ENCODE measurements around the gene KHDC3L.

Gene KHDC3L

DNA sequence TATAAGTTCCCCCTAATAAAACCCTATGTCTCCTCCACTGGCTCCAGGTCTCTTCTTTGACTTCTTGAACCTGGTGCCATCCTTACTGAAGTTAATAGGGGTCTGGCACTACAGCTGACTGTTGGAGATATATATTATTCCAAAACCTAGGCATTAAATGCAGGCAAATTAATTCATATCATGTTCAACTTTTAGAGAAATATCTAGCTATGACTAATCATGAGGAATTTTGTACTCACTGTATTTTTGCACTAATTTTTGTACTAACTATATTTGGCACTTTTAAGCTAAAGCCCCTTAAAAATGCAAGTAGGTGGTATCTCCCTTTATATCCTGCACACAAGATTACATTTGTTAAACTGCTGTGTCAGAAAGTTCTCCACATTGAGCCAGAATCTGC lies 19.3 kb upstream of the KHDC3L start:
- peaks cover 0 to 1% of the 10 kb centered on the region in 2 donors for H3K27me3 ChIP-seq (ENCODE audit: control insufficient read depth in 2 of 2, insufficient read depth in 2 of 2, low read length in 2 of 2)
- H3K27ac ChIP-seq (ENCODE audit: low read depth in 2 of 2, low read length in 2 of 2), result no peak overlapping the region
- no peaks in the 10 kb centered on the region for H3K36me3 ChIP-seq (ENCODE audit: control insufficient read depth in 2 of 2, insufficient read depth in 2 of 2, low read length in 2 of 2)
- no peaks in the 10 kb centered on the region for H3K9me3 ChIP-seq (ENCODE audit: control insufficient read depth in 2 of 2, low read length in 2 of 2)
- H3K9ac ChIP-seq (ENCODE audit: low read depth in 1 of 2, low read length in 2 of 2), result no peak overlapping the region
- no peaks in the 10 kb centered on the region for H3K4me1 ChIP-seq (ENCODE audit: control insufficient read depth in 2 of 2, insufficient read depth in 2 of 2, low read length in 2 of 2)
- H3K4me3 ChIP-seq (ENCODE audit: low read length in 2 of 2), result no peak overlapping the region

DNA sequence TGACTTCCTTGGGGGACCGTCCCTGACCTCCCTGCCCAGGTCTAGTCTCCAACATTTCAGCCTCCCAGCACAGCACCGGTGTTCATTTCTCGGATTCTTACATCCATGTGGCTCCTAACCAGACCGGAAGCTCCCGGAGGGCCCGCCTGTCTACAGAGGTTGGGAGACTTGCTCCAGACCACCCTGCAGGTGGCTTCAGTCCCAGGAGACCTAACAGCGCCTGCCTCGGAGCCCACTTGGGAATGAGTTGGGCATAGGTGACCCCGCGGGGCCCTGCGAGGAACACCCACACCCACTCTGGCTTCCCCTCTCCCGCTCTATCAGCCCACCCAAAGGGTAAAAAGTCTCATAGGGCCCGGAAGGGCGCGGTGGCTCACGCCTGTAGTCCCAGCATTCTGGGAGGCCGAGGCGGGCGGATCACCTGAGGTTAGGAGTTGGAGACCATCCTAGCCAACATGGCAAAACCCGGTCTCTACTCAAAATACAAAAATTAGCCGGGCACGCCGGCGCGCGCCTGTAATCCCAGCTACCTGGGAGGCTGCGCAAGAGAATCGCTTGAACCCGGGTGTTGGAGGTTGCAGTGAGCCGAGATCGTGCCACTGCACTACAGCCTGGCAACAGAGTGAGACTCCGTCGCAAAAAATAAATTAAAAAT lies 13.8 kb upstream of the KHDC3L start:
- no peak overlapping the region for H3K9ac ChIP-seq (ENCODE audit: low read depth in 1 of 2, low read length in 2 of 2)
- no peaks in the 10 kb centered on the region for H3K9me3 ChIP-seq (ENCODE audit: control insufficient read depth in 2 of 2, low read length in 2 of 2)
- peaks cover 4 to 6% of the 10 kb centered on the region in 2 donors for H3K27me3 ChIP-seq (ENCODE audit: control insufficient read depth in 2 of 2, insufficient read depth in 2 of 2, low read length in 2 of 2)
- H3K4me1 ChIP-seq (ENCODE audit: control insufficient read depth in 2 of 2, insufficient read depth in 2 of 2, low read length in 2 of 2), result no peaks in the 10 kb centered on the region
- H3K27ac ChIP-seq (ENCODE audit: low read depth in 2 of 2, low read length in 2 of 2), result no peak overlapping the region
- no peaks in the 10 kb centered on the region for H3K36me3 ChIP-seq (ENCODE audit: control insufficient read depth in 2 of 2, insufficient read depth in 2 of 2, low read length in 2 of 2)
- H3K4me3 ChIP-seq (ENCODE audit: low read length in 2 of 2), result no peak overlapping the region

DNA sequence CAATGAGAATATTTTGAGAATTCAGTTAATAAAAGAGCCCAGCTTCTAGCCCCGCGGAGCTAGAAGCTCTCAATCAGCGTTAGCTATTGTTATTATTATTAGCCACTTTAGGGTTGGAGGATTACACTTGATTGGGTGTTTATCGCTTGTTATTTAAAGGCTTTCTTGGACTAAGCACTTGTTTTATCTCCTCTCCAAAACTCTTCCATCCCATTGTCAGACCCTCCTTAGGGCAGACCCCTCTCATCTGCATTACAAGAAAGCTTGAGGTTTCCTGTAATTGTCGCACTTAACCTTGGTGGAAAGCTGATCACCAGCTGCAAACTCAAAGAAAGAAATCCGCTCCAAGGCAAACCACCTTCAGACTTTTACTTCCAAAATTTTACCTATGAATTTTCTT lies 13.1 kb upstream of the KHDC3L start:
- Histone ChIP-seq H3K4me1 (ENCODE audit: control insufficient read depth in 2 of 2, insufficient read depth in 2 of 2, low read length in 2 of 2) (no peaks in the 10 kb centered on the region), H3K36me3 (ENCODE audit: control insufficient read depth in 2 of 2, insufficient read depth in 2 of 2, low read length in 2 of 2) (no peaks in the 10 kb centered on the region), H3K4me3 (ENCODE audit: low read length in 2 of 2) (no peak overlapping the region), H3K9ac (ENCODE audit: low read depth in 1 of 2, low read length in 2 of 2) (no peak overlapping the region), H3K27ac (ENCODE audit: low read depth in 2 of 2, low read length in 2 of 2) (no peak overlapping the region), H3K9me3 (ENCODE audit: control insufficient read depth in 2 of 2, low read length in 2 of 2) (no peaks in the 10 kb centered on the region), H3K27me3 (ENCODE audit: control insufficient read depth in 2 of 2, insufficient read depth in 2 of 2, low read length in 2 of 2) (peaks cover 4 to 6% of the 10 kb centered on the region in 2 donors)

DNA sequence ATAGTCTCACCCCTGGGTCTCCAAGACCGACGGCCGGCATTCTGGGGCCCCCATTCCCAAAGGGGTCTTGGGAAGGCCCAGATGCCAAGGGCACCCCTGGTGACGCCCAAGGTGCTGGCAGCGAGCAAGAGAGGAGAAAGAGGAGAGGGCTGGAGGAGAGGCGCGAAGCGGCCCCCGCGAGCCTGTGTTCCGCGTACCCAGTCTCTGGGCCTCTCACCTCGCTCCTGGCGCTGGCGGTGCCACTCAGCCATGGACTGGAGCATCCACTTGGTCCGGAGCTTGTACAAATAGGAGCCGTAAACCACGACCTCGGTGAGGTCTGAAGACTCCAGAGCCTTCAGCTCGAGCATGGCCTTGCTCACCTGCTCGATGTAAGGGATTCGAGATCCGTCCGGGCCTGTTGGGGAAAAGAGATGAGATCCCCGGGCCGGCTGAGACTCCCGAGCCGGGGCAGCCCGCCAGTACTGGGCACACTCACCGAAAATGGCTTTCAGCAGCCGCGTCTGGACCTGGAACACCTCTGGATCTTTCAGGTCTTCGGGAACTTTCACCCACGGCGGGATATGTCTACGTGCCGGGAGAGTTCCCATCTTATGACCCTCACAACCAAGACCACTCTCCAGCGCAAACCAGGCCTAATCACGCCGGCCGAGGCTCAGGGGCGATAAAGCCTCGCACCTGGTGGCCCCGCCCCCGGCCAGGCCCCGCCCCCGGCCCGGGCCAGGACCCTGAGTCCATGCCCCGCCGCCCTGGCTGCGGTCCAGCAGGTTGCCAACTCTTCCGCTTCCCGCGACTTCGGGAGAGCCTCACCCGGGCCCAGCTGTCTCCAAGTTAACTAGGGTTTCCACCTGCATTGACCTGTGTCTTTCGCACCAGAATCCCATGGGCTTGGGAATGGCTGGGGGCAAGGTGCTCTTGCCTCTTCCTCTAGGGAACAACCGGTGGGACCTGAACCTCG lies 8.5 kb upstream of the KHDC3L start, which contains the start of gene DPPA5:
DPPA5 (minus strand) TSS at position 641 of the 958 bp plus-strand sequence; CDS start at position 590, 51 bp downstream.
- H3K9me3 ChIP-seq (ENCODE audit: control insufficient read depth in 2 of 2, low read length in 2 of 2), result no peaks in the 10 kb centered on the region
- no peak within 1 kb of the TSS for H3K4me3 ChIP-seq (ENCODE audit: low read length in 2 of 2)
- no peak within 1 kb of the TSS for H3K9ac ChIP-seq (ENCODE audit: low read depth in 1 of 2, low read length in 2 of 2)
- no peak within 1 kb of the TSS for H3K27ac ChIP-seq (ENCODE audit: low read depth in 2 of 2, low read length in 2 of 2)
- H3K27me3 ChIP-seq (ENCODE audit: control insufficient read depth in 2 of 2, insufficient read depth in 2 of 2, low read length in 2 of 2), result peaks cover 0 to 3% of the 10 kb centered on the region in 2 donors
- no peaks in the 10 kb centered on the region for H3K4me1 ChIP-seq (ENCODE audit: control insufficient read depth in 2 of 2, insufficient read depth in 2 of 2, low read length in 2 of 2)
- H3K36me3 ChIP-seq (ENCODE audit: control insufficient read depth in 2 of 2, insufficient read depth in 2 of 2, low read length in 2 of 2), result no peaks in the 10 kb centered on the region

DNA sequence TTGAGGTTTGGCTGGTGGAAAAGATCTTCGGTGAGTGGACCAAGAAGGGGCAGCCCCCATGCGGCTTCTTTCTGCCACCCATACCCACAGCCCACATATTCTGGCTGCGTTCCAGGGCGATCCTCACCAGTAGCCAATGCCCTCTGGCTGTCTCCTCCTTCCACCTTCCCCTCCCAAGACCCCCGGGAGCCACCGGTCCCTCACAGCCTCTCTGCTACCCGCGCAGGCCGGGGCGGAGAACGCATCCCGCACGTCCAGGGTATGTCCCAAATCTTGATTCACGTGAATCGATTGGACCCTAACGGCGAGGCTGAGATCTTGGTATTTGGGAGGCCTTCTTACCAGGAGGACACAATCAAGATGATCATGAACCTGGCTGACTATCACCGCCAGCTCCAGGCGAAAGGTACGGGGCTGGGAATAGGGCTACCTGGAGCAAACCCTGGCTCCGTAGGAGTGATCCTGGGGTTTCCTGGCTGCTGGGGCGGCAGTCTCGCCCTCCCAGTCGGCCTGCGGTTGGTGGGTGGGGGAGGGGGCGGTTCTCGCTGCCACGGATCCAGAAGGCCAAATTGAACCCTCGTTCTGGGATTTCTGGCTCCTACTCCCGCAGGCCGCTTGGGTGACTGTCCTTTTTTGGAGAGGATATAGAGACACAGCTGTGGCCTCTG lies 545 bp downstream of the KHDC3L start:
- H3K9me3 ChIP-seq (ENCODE audit: control insufficient read depth in 2 of 2, low read length in 2 of 2), result no peaks in the 10 kb centered on the region

DNA sequence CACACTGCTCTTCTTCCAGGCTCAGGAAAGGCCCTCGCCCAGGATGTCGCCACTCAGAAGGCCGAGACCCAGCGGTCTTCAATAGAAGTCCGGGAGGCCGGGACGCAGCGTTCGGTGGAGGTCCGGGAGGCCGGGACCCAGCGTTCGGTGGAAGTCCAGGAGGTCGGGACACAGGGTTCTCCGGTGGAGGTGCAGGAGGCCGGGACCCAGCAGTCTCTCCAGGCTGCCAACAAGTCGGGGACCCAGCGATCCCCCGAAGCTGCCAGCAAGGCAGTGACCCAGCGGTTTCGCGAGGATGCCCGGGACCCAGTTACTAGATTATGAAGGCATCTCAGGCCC lies 1.0 kb downstream of the KHDC3L start:
- no peak overlapping the region for H3K4me3 ChIP-seq (ENCODE audit: low read length in 2 of 2)
- no peaks in the 10 kb centered on the region for H3K9me3 ChIP-seq (ENCODE audit: control insufficient read depth in 2 of 2, low read length in 2 of 2)
- no peak overlapping the region for H3K9ac ChIP-seq (ENCODE audit: low read depth in 1 of 2, low read length in 2 of 2)
- no peaks in the 10 kb centered on the region for H3K4me1 ChIP-seq (ENCODE audit: control insufficient read depth in 2 of 2, insufficient read depth in 2 of 2, low read length in 2 of 2)
- H3K27me3 ChIP-seq (ENCODE audit: control insufficient read depth in 2 of 2, insufficient read depth in 2 of 2, low read length in 2 of 2), result no peaks in the 10 kb centered on the region
- no peak overlapping the region for H3K27ac ChIP-seq (ENCODE audit: low read depth in 2 of 2, low read length in 2 of 2)
- H3K36me3 ChIP-seq (ENCODE audit: control insufficient read depth in 2 of 2, insufficient read depth in 2 of 2, low read length in 2 of 2), result no peaks in the 10 kb centered on the region

More for the DNA sequence above, 545 bp downstream of the KHDC3L start:
- Histone ChIP-seq H3K27me3 (ENCODE audit: control insufficient read depth in 2 of 2, insufficient read depth in 2 of 2, low read length in 2 of 2) (no peaks in the 10 kb centered on the region), H3K27ac (ENCODE audit: low read depth in 2 of 2, low read length in 2 of 2) (no peak overlapping the region), H3K9ac (ENCODE audit: low read depth in 1 of 2, low read length in 2 of 2) (no peak overlapping the region), H3K4me1 (ENCODE audit: control insufficient read depth in 2 of 2, insufficient read depth in 2 of 2, low read length in 2 of 2) (no peaks in the 10 kb centered on the region), H3K36me3 (ENCODE audit: control insufficient read depth in 2 of 2, insufficient read depth in 2 of 2, low read length in 2 of 2) (no peaks in the 10 kb centered on the region), H3K4me3 (ENCODE audit: low read length in 2 of 2) (no peak overlapping the region)

DNA sequence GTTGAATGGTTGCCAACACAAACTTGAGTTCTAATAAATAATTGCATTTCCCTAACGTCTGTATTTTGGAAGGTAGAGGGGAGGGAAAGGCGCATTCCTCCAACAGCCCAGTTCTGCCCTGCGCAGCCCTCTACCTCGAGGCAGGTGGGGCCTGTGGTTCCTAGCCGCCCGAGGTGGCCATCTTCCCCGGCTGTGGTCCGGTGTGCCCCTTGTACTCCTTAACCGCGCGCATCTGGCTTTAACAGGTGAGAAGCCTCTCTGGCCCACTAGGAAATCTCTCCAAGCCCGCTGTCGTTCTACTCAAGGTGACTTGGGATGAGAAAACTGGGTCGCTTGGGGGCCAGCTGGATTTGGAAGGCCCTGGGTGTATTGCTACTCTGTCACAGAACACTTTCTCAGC lies 1.7 kb downstream of the KHDC3L start:
- no peak overlapping the region for H3K4me3 ChIP-seq (ENCODE audit: low read length in 2 of 2)
- no peaks in the 10 kb centered on the region for H3K9me3 ChIP-seq (ENCODE audit: control insufficient read depth in 2 of 2, low read length in 2 of 2)
- no peak overlapping the region for H3K9ac ChIP-seq (ENCODE audit: low read depth in 1 of 2, low read length in 2 of 2)
- H3K36me3 ChIP-seq (ENCODE audit: control insufficient read depth in 2 of 2, insufficient read depth in 2 of 2, low read length in 2 of 2), result no peaks in the 10 kb centered on the region
- no peaks in the 10 kb centered on the region for H3K4me1 ChIP-seq (ENCODE audit: control insufficient read depth in 2 of 2, insufficient read depth in 2 of 2, low read length in 2 of 2)
- H3K27ac ChIP-seq (ENCODE audit: low read depth in 2 of 2, low read length in 2 of 2), result no peak overlapping the region
- H3K27me3 ChIP-seq (ENCODE audit: control insufficient read depth in 2 of 2, insufficient read depth in 2 of 2, low read length in 2 of 2), result no peaks in the 10 kb centered on the region

DNA sequence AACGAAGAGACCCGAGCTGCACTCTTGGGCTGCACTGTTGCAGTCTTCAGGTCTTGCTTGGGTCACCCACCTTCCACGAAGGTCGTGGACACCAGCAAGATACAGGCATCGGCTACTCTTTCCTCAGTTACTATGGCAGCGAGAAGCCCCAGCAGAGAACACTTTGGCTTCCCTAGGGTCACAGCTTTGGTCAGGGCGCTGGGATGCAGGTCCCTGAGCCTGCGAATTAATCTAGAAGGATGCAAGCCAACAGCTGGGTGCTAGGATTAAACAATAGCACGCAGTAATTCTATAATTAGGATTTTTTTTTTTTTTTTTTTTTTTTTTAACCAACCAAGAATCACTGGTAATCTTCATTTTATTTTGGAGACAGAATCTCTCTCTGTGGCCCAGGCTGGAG lies 2.1 kb downstream of the KHDC3L start:
- Histone ChIP-seq H3K9ac (ENCODE audit: low read depth in 1 of 2, low read length in 2 of 2) (no peak overlapping the region), H3K27me3 (ENCODE audit: control insufficient read depth in 2 of 2, insufficient read depth in 2 of 2, low read length in 2 of 2) (no peaks in the 10 kb centered on the region), H3K9me3 (ENCODE audit: control insufficient read depth in 2 of 2, low read length in 2 of 2) (no peaks in the 10 kb centered on the region), H3K36me3 (ENCODE audit: control insufficient read depth in 2 of 2, insufficient read depth in 2 of 2, low read length in 2 of 2) (no peaks in the 10 kb centered on the region), H3K4me3 (ENCODE audit: low read length in 2 of 2) (no peak overlapping the region), H3K4me1 (ENCODE audit: control insufficient read depth in 2 of 2, insufficient read depth in 2 of 2, low read length in 2 of 2) (no peaks in the 10 kb centered on the region), H3K27ac (ENCODE audit: low read depth in 2 of 2, low read length in 2 of 2) (no peak overlapping the region)

DNA sequence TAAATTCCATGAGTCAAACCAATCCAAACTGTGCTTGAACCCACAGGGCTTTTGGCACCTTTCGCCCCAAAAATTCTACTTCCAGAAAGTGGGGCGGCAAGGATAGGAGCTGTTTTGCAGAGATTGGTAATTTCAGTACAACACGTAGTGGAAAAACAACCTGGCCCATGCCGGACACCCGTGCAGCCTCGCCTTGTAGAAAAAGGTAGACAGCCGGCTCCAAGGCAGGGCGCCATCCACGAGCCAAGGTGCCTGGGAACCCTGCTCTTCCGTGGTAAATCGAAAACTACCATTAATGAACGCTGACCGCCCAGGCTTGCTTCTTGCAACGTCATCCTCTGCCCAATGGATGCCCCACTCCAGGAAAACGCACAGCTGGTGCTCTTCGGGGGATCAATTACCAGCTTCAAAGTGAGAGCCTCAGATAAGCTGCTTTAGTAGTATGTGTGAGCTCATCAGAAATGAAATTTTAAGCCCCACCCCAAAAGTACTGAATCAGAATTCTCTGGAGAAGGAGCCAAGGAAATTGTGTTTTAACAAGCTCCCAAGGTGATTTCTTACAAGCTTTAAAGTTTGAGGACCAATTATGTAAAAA lies 5.4 kb downstream of the KHDC3L start:
- no peaks in the 10 kb centered on the region for H3K4me1 ChIP-seq (ENCODE audit: control insufficient read depth in 2 of 2, insufficient read depth in 2 of 2, low read length in 2 of 2)
- H3K9ac ChIP-seq (ENCODE audit: low read depth in 1 of 2, low read length in 2 of 2), result no peak overlapping the region
- H3K36me3 ChIP-seq (ENCODE audit: control insufficient read depth in 2 of 2, insufficient read depth in 2 of 2, low read length in 2 of 2), result no peaks in the 10 kb centered on the region
- H3K9me3 ChIP-seq (ENCODE audit: control insufficient read depth in 2 of 2, low read length in 2 of 2), result peaks cover 0 to 5% of the 10 kb centered on the region in 2 donors
- H3K4me3 ChIP-seq (ENCODE audit: low read length in 2 of 2), result no peak overlapping the region
- no peaks in the 10 kb centered on the region for H3K27me3 ChIP-seq (ENCODE audit: control insufficient read depth in 2 of 2, insufficient read depth in 2 of 2, low read length in 2 of 2)
- H3K27ac ChIP-seq (ENCODE audit: low read depth in 2 of 2, low read length in 2 of 2), result no peak overlapping the region

Data from mucosa of rectum (tissue), 2 donors.